GM12878 (cell line): ENCODE results near the gene L3MBTL1. TPM values are rescaled to one million over a fixed set of nuclear protein-coding genes. Genes with fewer than 3 reads are reported as not detected.

ENCODE experiments used
- CBX5 ChIP-seq: sonication (generic); IDR thresholded peaks from 2 replicates; pipeline ENCODE4 v1.6.1; 2016; ENCODE audit warnings: low read depth, moderate library complexity, mild to moderate bottlenecking, inconsistent platforms
- CREB1 ChIP-seq: IDR thresholded peaks from 2 replicates; pipeline ENCODE4 v1.6.1; 2012; ENCODE audit warnings: low read depth, mild to moderate bottlenecking, inconsistent platforms
- EP300 ChIP-seq, 2 experiments: fragments of 150-350 bp in 1 of 2; IDR thresholded peaks; 2 replicates each; pipeline ENCODE4 v1.6.1; 2011 to 2012; ENCODE audit warnings: low read depth in 2 of 2, low read length in 2 of 2, borderline replicate concordance in 1 of 2, improper control_type of control experiment in 1 of 2, inconsistent platforms in 1 of 2; ENCODE audit not compliant: control insufficient read depth in 1 of 2
- GABPA ChIP-seq: IDR thresholded peaks from 2 replicates; pipeline ENCODE4 v1.6.1; 2014; ENCODE audit warnings: antibody characterized with exemption, low read depth, mild to moderate bottlenecking, inconsistent platforms
- IKZF2 ChIP-seq, 2 experiments: fragments of 450-650 bp; IDR thresholded peaks; 2 replicates each; pipeline ENCODE4 v1.6.1; 2017; ENCODE audit warnings: mild to moderate bottlenecking in 2 of 2, moderate library complexity in 2 of 2
- MTA3 ChIP-seq: IDR thresholded peaks from 2 replicates; pipeline ENCODE4 v1.6.1; 2012; ENCODE audit warnings: low read length, inconsistent platforms, borderline replicate concordance
- NR2F1 ChIP-seq: fragments of 450-650 bp; conservative IDR thresholded peaks from 2 replicates; pipeline ENCODE4 v1.6.1; 2017; ENCODE audit warnings: mild to moderate bottlenecking
- RAD21 ChIP-seq: IDR thresholded peaks from 2 replicates; pipeline ENCODE4 v1.6.1; 2011; ENCODE audit warnings: mild to moderate bottlenecking, low read depth, low read length, moderate library complexity; ENCODE audit not compliant: insufficient read depth
- SMC3 ChIP-seq: IDR thresholded peaks from 2 replicates; pipeline ENCODE4 v1.6.1; 2011; ENCODE audit warnings: low read length, improper control_type of control experiment, borderline replicate concordance
- SREBF1 ChIP-seq: IDR thresholded peaks from 2 replicates; pipeline ENCODE4 v1.6.1; 2012; ENCODE audit warnings: mild to moderate bottlenecking, low read length
- TAF1 ChIP-seq: IDR thresholded peaks from 2 replicates; pipeline ENCODE4 v1.6.1; 2011; ENCODE audit warnings: mild to moderate bottlenecking, low read depth, low read length, borderline replicate concordance
- YY1 ChIP-seq: IDR thresholded peaks from 2 replicates; pipeline ENCODE4 v1.6.1; 2011; ENCODE audit warnings: low read depth, mild to moderate bottlenecking, low read length
- ZBTB4 ChIP-seq: fragments of 450-650 bp; formaldehyde crosslinking; IDR thresholded peaks from 2 replicates; pipeline ENCODE4 v1.4.0; 2022; ENCODE audit warnings: mild to moderate bottlenecking, moderate library complexity
- ZNF207 ChIP-seq: fragments of 450-650 bp; IDR thresholded peaks from 2 replicates; pipeline ENCODE4 v1.6.1; 2014; ENCODE audit warnings: antibody characterized with exemption, mild to moderate bottlenecking, borderline replicate concordance
- ZZZ3 ChIP-seq: IDR thresholded peaks from 2 replicates; pipeline ENCODE4 v1.6.1; 2011; ENCODE audit warnings: low read depth; ENCODE audit not compliant: control insufficient read depth, insufficient read length
- polyA plus RNA-seq, 11 experiments: library from polyadenylated mRNA; depleted of rRNA in 4 of 11; unstranded in 6 of 11; stranded (reverse) in 5 of 11; fragments of >200 nt; fragmentation: Nextera tagmentation in 4 of 11; fragmentation: Illumina TruSeq in 1 of 11; extraction: Ambion mirVana in 4 of 11; extraction: Trizol in 1 of 11; gene quantifications; 1 replicate in 1 of 11; 2 replicates in 10 of 11; pipeline versions ENCODE4 v1.2.1 to v1.2.3, GENCODE V29; 2011 to 2016; ENCODE audit warnings: inconsistent platforms in 2 of 11, missing spikeins in 2 of 11, low read depth in 1 of 11
- total RNA-seq, 4 experiments: library from RNA; depleted of rRNA in 3 of 4; stranded (reverse); fragments of >200 nt in 3 of 4; fragmentation: Illumina TruSeq in 1 of 4; extraction: Trizol in 1 of 4; gene quantifications; 2 replicates each; pipeline versions ENCODE4 v1.2.1 to v1.2.3, GENCODE V29; 2013 to 2021
- TF ChIP-seq, protein P1 (sequence below): fragments of 450-650 bp; formaldehyde crosslinking; IDR thresholded peaks from 2 replicates; pipeline ENCODE4 v1.4.0; 2020; ENCODE audit warnings: mild to moderate bottlenecking, moderate library complexity
- TF ChIP-seq, protein P2 (sequence below): IDR thresholded peaks from 2 replicates; pipeline ENCODE4 v1.6.1; 2012; ENCODE audit warnings: improper control_type of control experiment, low read depth, low read length; ENCODE audit not compliant: insufficient replicate concordance

The L3MBTL1 gene
- total and polyA plus RNA-seq, 10 of the 15 experiments (the other 5 are each of a cell fraction or from before 2014, with no cell fraction given), result 0.56 to 6.6 (median 3.9) TPM

- TF ChIP-seq ZZZ3, result no peak
- no peak for TF ChIP-seq CBX5
- TF ChIP-seq, protein P1, sequence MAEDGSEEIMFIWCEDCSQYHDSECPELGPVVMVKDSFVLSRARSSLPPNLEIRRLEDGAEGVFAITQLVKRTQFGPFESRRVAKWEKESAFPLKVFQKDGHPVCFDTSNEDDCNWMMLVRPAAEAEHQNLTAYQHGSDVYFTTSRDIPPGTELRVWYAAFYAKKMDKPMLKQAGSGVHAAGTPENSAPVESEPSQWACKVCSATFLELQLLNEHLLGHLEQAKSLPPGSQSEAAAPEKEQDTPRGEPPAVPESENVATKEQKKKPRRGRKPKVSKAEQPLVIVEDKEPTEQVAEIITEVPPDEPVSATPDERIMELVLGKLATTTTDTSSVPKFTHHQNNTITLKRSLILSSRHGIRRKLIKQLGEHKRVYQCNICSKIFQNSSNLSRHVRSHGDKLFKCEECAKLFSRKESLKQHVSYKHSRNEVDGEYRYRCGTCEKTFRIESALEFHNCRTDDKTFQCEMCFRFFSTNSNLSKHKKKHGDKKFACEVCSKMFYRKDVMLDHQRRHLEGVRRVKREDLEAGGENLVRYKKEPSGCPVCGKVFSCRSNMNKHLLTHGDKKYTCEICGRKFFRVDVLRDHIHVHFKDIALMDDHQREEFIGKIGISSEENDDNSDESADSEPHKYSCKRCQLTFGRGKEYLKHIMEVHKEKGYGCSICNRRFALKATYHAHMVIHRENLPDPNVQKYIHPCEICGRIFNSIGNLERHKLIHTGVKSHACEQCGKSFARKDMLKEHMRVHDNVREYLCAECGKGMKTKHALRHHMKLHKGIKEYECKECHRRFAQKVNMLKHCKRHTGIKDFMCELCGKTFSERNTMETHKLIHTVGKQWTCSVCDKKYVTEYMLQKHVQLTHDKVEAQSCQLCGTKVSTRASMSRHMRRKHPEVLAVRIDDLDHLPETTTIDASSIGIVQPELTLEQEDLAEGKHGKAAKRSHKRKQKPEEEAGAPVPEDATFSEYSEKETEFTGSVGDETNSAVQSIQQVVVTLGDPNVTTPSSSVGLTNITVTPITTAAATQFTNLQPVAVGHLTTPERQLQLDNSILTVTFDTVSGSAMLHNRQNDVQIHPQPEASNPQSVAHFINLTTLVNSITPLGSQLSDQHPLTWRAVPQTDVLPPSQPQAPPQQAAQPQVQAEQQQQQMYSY (CRISPR knock-in tag), result no peak
- TF ChIP-seq EP300 (IDR thresholded peaks at IDR 0.05; ENCODE audit: borderline replicate concordance in 1 of 2, control insufficient read depth in 1 of 2, low read depth in 2 of 2, low read length in 2 of 2), result no peak
- no peak for TF ChIP-seq GABPA
- TF ChIP-seq TAF1, result no peak
- TF ChIP-seq ZBTB4 (CRISPR knock-in tag), result no peak
- TF ChIP-seq CREB1, result no peak
- TF ChIP-seq RAD21, result no peak
- no peak for TF ChIP-seq IKZF2 (IDR thresholded peaks at IDR 0.05)
- TF ChIP-seq, protein P2, sequence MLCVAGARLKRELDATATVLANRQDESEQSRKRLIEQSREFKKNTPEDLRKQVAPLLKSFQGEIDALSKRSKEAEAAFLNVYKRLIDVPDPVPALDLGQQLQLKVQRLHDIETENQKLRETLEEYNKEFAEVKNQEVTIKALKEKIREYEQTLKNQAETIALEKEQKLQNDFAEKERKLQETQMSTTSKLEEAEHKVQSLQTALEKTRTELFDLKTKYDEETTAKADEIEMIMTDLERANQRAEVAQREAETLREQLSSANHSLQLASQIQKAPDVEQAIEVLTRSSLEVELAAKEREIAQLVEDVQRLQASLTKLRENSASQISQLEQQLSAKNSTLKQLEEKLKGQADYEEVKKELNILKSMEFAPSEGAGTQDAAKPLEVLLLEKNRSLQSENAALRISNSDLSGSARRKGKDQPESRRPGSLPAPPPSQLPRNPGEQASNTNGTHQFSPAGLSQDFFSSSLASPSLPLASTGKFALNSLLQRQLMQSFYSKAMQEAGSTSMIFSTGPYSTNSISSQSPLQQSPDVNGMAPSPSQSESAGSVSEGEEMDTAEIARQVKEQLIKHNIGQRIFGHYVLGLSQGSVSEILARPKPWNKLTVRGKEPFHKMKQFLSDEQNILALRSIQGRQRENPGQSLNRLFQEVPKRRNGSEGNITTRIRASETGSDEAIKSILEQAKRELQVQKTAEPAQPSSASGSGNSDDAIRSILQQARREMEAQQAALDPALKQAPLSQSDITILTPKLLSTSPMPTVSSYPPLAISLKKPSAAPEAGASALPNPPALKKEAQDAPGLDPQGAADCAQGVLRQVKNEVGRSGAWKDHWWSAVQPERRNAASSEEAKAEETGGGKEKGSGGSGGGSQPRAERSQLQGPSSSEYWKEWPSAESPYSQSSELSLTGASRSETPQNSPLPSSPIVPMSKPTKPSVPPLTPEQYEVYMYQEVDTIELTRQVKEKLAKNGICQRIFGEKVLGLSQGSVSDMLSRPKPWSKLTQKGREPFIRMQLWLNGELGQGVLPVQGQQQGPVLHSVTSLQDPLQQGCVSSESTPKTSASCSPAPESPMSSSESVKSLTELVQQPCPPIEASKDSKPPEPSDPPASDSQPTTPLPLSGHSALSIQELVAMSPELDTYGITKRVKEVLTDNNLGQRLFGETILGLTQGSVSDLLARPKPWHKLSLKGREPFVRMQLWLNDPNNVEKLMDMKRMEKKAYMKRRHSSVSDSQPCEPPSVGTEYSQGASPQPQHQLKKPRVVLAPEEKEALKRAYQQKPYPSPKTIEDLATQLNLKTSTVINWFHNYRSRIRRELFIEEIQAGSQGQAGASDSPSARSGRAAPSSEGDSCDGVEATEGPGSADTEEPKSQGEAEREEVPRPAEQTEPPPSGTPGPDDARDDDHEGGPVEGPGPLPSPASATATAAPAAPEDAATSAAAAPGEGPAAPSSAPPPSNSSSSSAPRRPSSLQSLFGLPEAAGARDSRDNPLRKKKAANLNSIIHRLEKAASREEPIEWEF, result no peak
- no peak for TF ChIP-seq SREBF1
- peak; percentile 40; the same call in 1 of the 2 replicates for TF ChIP-seq MTA3
- peak; percentile 90 for TF ChIP-seq NR2F1
- TF ChIP-seq ZNF207, result no peak
- no peak for TF ChIP-seq YY1
- no peak for TF ChIP-seq SMC3
These were observed 48.2 kb upstream of the L3MBTL1 start (continued) for GRCh38 chr20:43459022-43459942.
